NB4 (cell line): ENCODE results near the gene NYAP1.
"Not testable (repeated sequence)": the region's sequence is repeated elsewhere in the genome, so short reads cannot be mapped to it uniquely, and the experiment has no call there.

ENCODE experiments used
- MAX ChIP-seq: IDR thresholded peaks from 2 replicates; pipeline ENCODE4 v1.6.1; 2011; ENCODE audit warnings: low read depth, low read length
- POLR2A ChIP-seq: IDR thresholded peaks from 2 replicates; pipeline ENCODE4 v1.6.1; 2011; ENCODE audit warnings: mild to moderate bottlenecking; ENCODE audit not compliant: insufficient read length; ENCODE audit errors: extremely low read depth
- TF ChIP-seq, protein P1 (sequence below): IDR thresholded peaks from one replicate; pipeline ENCODE4 v1.5.1; 2012; ENCODE audit warnings: low read depth, low read length

GRCh38 chr7:100439244-100439643 is 44.5 kb upstream of the NYAP1 start:
- TF ChIP-seq, protein P1, sequence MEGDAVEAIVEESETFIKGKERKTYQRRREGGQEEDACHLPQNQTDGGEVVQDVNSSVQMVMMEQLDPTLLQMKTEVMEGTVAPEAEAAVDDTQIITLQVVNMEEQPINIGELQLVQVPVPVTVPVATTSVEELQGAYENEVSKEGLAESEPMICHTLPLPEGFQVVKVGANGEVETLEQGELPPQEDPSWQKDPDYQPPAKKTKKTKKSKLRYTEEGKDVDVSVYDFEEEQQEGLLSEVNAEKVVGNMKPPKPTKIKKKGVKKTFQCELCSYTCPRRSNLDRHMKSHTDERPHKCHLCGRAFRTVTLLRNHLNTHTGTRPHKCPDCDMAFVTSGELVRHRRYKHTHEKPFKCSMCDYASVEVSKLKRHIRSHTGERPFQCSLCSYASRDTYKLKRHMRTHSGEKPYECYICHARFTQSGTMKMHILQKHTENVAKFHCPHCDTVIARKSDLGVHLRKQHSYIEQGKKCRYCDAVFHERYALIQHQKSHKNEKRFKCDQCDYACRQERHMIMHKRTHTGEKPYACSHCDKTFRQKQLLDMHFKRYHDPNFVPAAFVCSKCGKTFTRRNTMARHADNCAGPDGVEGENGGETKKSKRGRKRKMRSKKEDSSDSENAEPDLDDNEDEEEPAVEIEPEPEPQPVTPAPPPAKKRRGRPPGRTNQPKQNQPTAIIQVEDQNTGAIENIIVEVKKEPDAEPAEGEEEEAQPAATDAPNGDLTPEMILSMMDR = not testable (repeated sequence)
- TF ChIP-seq MAX, POLR2A: not testable (repeated sequence)
